Jurkat, Clone E6-1 (cell line): ENCODE results near the gene PPEF2.
"Not testable (repeated sequence)": the region's sequence is repeated elsewhere in the genome, so short reads cannot be mapped to it uniquely, and the experiment has no call there.

ENCODE experiments used
- DNase-seq: peaks from one replicate; pipeline ENCODE4 v3.0.0-alpha.2; 2011; ENCODE audit warnings: low read depth, low spot score
- H3K4me3 ChIP-seq: 2 replicates; pipeline ENCODE4 v1.5.1; 2011; ENCODE audit warnings: mild to moderate bottlenecking, low read length, control low read depth, moderate library complexity

The PPEF2 gene

GRCh38 chr4:75904076-75904475 is 1.8 kb upstream of the PPEF2 start:
- no peak overlapping the region for H3K4me3 ChIP-seq
- no peak for DNase-seq

- no peak overlapping the region for H3K4me3 ChIP-seq
- no peak for DNase-seq
These were observed 3.7 kb downstream of the PPEF2 start for GRCh38 chr4:75898536-75898935.

- peak; percentile 30 for DNase-seq
- H3K4me3 ChIP-seq: no peak overlapping the region
These were observed 6.4 kb downstream of the PPEF2 start for GRCh38 chr4:75895744-75896314.

- no peak for DNase-seq
- no peak overlapping the region for H3K4me3 ChIP-seq
These were observed 9.7 kb downstream of the PPEF2 start for GRCh38 chr4:75892508-75892907.

- no peak overlapping the region for H3K4me3 ChIP-seq
- no peak for DNase-seq
These were observed 10.6 kb downstream of the PPEF2 start for GRCh38 chr4:75891611-75892010.

- no peak overlapping the region for H3K4me3 ChIP-seq
- no peak for DNase-seq
These were observed 12.6 kb downstream of the PPEF2 start for GRCh38 chr4:75889537-75890199.

- H3K4me3 ChIP-seq: no peak overlapping the region
- no peak for DNase-seq
These were observed 16.1 kb downstream of the PPEF2 start for GRCh38 chr4:75886104-75886503.

GRCh38 chr4:75881476-75881875 is 20.8 kb downstream of the PPEF2 start:
- H3K4me3 ChIP-seq: no peak overlapping the region
- DNase-seq: no peak

GRCh38 chr4:75880278-75880677 is 22.0 kb downstream of the PPEF2 start:
- DNase-seq: no peak

GRCh38 chr4:75878246-75878756 is 24.0 kb downstream of the PPEF2 start:
- DNase-seq: no peak
- H3K4me3 ChIP-seq: no peak overlapping the region

More at GRCh38 chr4:75880278-75880677, 22.0 kb downstream of the PPEF2 start:
- H3K4me3 ChIP-seq: no peak overlapping the region

GRCh38 chr4:75876218-75876617 is 26.0 kb downstream of the PPEF2 start:
- no peak overlapping the region for H3K4me3 ChIP-seq
- no peak for DNase-seq

GRCh38 chr4:75869100-75869499 is 33.2 kb downstream of the PPEF2 start:
- DNase-seq: no peak
- H3K4me3 ChIP-seq: no peak overlapping the region

- DNase-seq: no peak
- H3K4me3 ChIP-seq: no peak overlapping the region
These were observed 35.1 kb downstream of the PPEF2 start for GRCh38 chr4:75867130-75867529.

GRCh38 chr4:75860606-75861005 is 41.6 kb downstream of the PPEF2 start:
- DNase-seq: no peak
- H3K4me3 ChIP-seq: no peak overlapping the region

GRCh38 chr4:75858721-75859120 is 43.5 kb downstream of the PPEF2 start:
- no peak overlapping the region for H3K4me3 ChIP-seq
- no peak for DNase-seq

- H3K4me3 ChIP-seq: no peak overlapping the region
- peak; percentile 39 for DNase-seq
These were observed 52.8 kb downstream of the PPEF2 start for GRCh38 chr4:75849461-75849860.

- H3K4me3 ChIP-seq: no peak overlapping the region
- DNase-seq: no peak
These were observed 53.4 kb downstream of the PPEF2 start for GRCh38 chr4:75848891-75849290.

GRCh38 chr4:75848171-75848760 is 54.0 kb downstream of the PPEF2 start:
- peak; percentile 80 for DNase-seq
- H3K4me3 ChIP-seq: not testable (repeated sequence)

- DNase-seq: no peak
- no peak overlapping the region for H3K4me3 ChIP-seq
These were observed 56.3 kb downstream of the PPEF2 start for GRCh38 chr4:75845992-75846391.

- no peak overlapping the region for H3K4me3 ChIP-seq
- DNase-seq: no peak
These were observed 58.0 kb downstream of the PPEF2 start for GRCh38 chr4:75844151-75844662.
